ENCODE measurements around the gene TMEM97.
"Not testable (repeated sequence)": the region's sequence is repeated elsewhere in the genome, so short reads cannot be mapped to it uniquely, and the experiment has no call there.

TMEM97 gene

DNA sequence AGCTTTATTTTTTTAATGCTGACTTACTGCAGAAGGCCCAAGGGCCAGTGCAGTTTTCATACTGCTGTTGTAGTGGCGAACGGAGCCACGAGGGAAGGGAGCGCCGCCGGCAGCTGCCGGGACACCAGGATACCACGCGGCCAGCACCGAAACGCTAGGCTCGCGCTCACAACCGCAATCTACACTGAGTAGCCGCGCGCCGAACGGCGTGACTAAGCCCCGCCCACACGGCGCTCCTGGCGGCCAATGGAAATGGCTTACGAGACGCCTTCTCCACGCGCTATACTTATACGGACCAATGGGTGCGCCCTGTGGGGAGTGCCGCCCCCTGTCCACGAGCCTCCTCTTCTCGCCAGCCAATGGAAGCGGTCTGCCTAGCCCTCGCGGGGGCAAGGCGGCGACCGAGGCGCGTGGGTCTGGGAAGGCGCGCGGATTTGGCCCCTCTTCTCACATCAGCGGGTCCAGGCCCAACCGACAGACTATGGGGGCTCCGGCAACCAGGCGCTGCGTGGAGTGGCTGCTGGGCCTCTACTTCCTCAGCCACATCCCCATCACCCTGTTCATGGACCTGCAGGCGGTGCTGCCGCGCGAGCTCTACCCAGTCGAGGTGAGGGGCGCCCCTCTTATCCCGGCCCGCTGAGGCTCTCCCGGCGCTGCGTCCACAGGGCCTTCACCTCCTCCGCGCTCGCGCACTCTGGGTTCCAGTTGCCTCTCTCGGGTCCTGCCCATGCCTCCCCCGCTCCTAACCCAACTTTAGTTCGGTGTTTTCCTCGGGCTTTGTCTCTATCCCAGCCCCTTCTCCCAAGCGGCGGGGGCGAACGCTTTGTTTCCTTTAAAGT, at the start of gene TMEM97:
TSS of gene TMEM97 (plus strand) at position 442 of the 839 bp plus-strand sequence. CDS start at position 482, 40 bp downstream.
- DNase-seq = peak; percentile 95

DNA sequence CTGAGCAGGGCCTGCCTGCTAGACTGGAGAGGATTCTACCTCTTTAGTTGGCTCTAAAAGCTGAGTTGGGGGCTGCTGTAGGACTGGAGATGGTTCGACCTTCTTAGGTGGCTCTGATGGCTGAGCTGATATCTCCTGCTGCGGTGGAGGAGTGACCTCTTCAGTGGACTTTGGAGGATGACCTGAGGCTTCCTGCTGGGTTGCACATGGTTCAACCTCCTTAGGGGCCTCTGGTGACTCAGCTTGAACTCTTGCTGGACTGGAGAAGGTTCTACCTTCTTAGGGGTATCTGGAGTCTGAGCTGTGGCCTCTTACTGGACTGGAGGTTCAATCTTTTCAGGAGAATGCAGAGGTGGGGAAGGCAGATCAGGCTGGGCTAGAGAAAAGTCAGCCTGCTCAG, 48.9 kb upstream of the TMEM97 start:
- DNase-seq = no peak

DNA sequence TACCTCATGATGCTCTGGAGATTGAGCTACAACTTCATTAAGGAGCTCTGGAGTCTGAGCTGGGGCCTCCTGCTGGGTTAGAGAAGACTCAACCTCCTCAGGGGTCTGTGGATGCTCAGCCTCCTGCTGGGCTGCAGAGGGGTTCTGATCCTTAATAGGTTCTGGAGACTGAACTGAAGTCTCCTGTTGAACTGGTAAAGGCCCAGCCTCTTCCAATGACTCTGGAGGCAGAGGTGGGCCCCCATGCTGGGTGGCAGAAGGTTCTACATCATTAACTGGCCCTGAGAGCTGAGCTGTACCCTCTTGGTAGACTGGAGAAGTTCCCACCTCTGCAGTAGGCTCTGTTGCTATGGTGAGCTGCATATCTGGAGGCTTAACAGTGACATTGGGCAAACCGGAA, 48.1 kb upstream of the TMEM97 start:
- no peak for DNase-seq

DNA sequence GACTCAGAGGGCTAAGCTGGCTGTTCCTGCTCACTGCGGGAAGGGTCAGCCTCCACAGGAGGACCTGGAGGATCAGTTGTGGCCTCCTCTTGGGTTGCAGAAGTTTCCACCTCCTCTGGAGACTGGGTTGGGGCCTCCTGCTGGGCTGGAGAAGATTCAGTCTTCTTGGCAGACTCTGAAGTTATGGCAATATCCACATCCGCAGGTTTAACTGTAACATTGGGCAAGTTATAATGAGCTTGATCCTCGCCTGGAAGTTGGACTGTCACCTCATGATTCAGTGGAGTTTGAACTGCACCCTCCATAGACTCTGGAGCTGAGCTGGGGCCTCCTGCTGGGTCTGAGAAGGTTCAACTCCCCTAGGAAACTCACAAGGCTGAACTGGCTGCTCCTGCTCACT, 47.6 kb upstream of the TMEM97 start:
- DNase-seq = no peak

DNA sequence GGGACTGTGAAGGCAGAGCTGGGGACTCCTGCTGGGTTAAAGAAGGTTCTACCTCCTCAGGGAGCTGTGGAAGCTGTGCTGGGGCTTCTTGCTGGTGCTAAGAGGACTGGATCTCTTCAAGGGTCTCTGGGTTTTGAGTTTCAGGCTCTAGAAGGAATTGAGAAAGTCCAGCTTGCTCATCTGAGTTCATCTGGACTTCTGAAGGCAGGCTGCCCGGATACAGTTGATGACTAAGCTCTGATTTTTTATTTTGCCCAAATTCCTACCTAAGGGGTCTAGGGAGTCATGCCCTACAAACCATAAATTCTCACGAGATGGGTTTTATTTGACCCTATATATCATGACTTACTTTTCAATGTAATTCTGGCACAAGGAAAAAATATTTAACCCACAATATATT, 46.8 kb upstream of the TMEM97 start:
- no peak for DNase-seq

DNA sequence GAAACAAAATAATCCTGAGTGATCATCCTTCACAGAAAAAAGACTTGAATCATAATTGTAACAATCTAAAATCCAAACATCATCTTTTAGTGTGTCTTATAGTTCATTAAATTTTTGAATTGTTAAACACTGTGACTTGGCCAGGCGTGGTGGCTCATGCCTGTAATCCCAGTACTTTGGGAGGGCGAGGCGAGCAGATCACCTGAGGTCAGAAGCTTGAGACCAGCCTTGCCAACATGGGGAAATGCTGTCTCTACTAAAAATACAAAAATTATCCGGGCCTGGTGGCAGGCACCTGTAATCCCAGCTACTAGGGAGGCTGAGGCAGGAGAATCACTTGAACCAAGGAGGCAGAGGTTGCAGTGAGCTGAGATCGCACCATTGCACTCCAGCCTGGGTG, 45.7 kb upstream of the TMEM97 start:
- not testable (repeated sequence) for DNase-seq

DNA sequence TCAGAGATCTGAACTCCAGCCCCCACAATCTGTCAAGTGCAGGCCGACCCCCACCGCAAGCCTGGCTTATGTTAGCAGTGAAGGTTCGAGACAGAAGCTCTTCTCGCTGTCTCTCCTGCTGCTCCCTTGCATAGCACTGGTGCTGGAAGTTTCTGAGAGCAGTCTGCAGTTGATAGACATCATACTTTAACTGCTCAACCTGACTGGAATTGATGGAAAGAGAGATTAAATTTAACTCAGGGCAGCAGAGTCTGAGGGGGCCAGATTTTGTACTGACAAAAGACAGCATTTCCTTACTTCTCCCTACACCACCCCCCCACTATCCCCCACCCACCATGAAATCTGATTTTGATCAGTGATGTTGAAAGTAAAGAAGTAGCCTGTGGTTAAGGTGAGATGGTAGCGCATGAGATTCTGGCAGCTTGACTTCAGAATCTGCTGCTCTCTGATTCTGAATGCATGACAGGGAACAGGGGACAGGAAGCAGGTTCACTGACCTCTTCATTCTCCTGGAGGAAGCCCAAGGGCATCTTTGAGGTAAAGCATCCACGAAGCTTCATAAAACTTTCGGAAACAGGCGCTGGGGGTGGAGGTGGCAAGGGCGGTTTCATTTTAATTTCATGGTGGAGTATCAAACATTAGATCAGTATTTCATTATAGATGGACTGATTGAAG, 44.3 kb upstream of the TMEM97 start:
- no peak for DNase-seq

DNA sequence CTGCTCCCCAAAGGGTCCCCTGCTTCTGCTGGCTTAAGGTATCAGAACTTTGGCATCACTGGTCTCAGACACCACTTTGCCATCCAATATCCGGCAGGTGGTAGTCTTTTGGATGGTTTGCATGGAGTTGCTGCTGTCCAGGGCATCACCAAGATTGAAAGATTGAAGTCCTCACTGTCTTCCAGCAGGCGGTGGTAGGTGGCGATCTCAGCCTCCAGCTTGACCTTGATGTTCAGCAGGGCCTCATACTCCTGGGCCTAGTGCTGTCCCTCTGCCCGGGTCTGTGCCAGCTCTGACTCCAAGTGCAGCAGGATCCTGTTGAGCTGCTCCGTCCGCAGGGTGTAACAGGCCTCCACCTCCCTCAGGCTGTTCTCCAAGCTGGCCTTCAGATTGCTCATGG, 43.0 kb upstream of the TMEM97 start:
- no peak for DNase-seq

DNA sequence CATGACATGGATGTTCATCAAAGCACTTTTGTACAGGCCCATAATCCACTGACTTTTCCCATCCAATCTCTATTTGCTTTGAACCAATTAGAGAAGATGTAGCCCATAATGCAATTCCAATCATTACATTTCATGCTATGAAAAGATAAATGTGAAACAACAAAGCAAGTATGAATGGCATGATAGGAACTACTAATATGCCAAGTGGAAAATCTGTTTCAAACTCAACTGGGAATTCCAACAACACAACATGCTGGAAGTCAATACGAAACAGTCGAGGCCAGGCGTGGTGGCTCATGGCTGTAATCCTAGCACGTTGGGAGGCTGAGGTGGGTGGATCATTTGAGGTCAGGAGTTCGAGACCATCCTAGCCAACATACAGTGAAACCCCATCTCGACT, 39.6 kb upstream of the TMEM97 start:
- no peak for DNase-seq

DNA sequence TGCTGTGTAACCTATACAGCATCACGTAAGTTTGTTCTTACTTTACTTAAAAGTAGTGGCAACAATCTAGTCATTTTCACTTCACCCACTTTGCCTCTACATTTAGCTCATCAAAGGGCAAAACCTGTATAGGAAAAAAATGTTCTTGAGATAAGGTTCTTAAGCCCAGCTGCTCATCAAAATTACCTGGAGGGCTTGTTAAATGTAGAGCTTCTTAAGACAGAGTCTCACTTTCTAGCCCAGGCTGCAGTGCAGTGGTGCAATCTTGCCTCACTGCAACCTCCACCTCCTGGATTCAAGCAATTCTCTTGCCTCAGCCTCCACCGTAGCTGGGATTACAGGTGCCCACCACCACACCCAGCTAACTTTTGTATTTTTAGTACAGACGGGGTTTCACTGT, 38.2 kb upstream of the TMEM97 start:
- DNase-seq = no peak

DNA sequence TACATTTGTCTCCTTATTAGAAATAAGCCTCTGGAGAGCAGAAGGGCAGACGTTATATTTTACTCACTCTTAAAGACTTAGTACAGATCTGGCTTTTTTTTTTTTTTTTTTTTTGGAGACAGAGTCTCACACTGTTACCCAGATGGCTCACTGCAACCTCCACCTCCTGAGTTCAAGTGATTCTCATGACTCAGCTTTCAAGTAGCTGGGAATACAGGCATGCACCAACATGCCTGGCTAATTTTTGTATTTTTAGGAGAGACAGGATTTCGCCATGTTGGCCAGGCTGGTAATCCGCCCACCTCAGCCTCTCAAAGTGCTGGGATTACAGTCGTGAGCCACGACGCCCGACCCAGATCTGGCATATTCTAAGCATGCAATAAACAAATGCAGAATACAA, 36.4 kb upstream of the TMEM97 start:
- DNase-seq = no peak

DNA sequence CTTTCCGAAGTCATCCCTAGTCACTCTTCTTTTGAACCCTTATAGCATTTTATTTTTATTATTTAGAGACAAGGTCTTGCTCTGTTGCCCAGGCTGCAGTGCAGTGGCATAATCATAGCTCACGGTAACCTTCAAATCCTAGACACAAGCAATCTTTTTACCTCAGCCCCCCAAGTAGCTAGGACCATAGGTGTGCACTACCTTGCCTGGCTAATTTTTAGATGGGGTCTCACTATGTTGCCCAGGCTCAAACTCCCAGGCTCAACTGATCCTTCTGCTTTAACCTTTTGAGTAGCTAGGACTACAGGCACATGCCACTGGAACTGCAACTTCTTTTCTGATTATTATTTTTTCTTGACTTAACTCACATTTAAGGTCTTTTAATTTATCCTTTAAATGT, 33.0 kb upstream of the TMEM97 start:
- DNase-seq = no peak

DNA sequence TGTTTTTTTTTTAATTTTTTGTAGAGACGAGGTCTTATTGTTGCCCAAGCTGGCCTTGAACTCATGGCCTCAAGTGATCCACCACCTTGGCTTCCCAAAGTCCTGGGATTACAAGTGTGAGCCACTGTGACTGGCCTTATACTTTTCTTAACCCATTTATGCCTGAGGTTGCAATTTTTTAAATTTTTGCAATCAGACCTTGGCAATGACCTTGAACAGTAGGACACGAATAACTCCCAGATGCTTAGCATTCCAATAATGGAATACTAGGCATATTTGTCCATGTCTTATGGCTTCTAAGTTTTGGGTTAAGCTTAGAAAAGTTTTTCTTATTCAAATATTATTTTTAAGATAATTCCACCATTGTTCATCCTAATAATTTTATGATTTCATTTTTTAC, 28.3 kb upstream of the TMEM97 start:
- DNase-seq = no peak

DNA sequence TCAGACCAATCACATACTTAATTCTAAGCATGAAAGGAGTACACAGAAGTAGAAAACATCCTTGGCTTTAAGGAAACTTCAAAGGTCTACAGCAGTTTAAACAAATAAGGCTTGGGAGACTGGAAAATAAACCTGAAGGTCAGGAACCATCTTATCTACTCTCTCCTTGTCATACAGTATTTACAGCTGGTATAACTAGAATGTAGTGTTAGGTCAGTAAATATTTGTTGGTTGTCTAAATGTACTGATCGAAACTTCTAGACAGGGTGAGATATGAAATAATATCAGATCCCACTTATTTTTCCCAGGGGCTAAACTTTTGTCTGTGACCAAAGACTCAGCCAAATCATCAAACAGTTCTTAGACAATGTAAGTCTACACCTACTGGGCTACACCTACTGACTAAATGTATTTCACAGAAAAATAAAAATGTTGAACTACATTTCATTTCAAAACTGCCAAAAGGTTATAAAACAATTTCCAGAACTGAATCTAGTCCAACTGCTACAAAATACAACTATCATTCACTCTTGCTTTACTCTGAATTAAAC, 27.1 kb upstream of the TMEM97 start:
- no peak for DNase-seq

DNA sequence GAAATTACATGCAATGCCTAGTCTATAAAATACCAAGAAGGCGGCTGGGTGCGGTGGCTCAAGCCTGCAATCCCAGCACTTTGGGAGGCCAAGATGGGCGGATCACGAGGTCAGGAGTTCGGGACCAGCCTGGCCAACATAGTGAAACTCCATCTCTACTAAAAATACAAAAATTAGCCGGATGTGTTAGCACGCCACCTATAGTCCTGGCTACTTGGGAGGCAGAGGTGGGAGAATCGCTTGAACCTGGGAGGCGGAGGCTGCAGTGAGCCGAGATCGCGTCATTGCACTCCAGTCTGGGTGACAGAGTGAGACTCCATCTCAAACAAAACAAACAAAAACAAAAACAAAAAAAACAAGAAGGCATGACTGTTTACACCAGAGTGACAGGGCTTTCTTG, 26.1 kb upstream of the TMEM97 start:
- DNase-seq = not testable (repeated sequence)

DNA sequence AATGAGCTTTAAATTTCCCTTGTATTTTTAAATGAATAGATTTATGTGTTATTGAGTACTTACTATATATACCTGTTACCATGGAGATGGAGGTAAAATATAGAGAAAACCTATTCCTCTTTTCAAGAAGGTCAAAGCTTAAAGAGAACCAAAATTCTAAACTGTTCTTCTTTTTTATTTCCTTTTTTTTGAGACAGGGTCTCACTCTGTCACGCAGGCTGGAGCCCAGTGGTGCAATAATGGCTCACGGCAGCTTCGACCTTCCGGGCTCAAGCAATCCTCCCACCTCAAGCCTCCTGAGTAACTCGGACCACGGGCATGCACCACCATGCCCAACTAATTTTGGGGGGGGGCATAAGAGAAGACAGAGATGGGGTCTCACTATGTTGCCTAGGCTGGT, 25.0 kb upstream of the TMEM97 start:
- peak in 1 of 2 donors; percentile 26 for DNase-seq

DNA sequence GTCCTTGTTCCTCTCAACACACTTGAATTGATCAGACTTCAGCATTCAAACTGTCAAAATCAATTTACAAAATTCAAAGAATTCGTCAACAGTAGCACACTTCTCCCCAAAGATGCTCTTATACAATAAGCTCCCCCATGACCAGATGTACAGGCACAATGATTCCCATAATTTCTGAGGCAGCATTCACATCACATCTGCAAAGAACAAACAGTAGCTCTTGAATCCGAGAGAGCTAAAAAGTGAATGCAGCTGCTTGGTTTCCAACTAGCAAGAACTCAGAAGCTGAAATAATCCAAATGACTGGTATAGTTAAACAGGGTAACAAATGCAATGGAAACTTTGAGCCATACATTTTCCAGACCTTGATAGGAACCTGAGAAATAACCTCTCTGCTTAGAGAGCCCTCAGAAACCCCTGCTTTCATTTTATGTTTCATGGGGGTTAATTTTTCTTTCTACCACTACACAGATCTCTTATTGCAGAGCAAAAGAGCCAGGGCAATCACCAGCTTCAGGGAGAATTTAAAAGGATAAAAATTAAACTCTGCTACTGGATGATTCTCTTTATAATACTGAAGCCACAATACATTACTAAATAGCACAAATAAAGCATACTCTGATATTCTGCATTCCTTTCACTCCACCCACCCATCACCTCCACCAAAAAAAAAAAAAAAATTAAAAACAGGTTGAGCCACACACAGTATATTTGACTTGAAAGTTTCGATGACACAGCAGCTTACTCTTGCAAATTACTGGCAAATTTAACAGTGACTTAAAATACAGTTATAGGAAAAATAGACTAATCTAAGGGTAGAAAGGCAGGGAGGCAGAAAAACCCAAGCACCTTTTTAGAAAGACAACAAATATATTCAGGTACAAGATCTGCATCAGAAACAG, 23.1 kb upstream of the TMEM97 start:
- DNase-seq = no peak

DNA sequence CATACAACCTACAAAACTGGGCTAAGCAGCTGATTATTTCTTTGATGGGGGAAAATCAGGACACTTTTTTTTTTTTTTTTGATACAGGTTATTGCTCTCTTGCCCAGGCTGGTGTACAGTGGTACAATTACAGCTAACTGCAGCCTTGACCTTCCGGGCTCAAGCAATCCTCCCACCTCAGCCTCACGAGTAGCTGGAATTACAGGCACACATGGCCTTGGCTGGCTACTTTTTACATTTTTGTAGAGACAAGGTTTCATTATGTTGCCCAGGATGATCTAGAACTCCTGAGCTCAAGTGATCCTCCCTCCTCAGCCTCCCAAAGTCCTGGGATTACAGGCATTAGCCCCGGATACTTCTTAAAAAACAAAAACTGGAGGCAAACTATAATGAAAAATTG, 20.6 kb upstream of the TMEM97 start:
- DNase-seq = no peak

DNA sequence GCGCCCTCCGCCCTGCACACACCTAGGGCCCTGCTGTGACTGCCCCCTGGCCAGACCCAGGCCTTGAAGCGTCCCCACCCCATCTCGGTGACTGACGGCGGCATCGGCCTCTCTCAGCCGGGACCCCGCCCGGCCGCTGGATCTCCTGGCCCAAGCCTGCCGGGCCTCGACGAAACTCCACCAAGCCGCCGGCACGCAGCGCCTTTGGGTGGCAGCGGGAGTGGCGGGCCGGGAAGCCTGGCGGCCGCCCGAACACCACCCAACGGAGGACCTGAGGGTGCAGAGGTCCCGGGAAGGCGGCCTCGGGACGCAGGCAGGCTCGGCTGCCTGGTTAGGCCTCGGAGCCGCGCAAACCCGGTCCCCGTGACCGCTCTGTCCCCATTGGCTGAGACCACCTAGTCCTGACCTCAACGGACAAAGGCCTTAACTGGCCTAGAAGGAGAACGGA, 12.0 kb upstream of the TMEM97 start:
- no peak for DNase-seq

DNA sequence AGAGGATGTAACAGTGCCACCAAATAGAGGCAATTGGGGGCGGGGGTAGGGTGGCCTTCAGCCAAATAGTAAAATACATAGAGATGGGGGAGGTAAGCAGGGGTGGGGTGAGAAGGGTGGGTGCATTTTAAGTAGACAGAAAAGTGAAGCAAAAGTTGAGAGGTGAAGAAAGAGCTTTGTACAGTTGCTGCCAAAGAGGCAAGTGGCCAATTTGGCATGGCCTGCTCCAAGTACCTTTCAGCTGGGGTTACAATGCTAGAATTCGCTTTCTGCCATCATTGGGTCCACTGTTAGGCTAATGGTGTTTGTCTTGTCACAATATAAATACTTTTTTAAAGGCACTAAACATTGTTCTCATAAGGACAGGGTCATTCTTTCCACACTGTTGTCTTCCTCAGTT, 5.2 kb upstream of the TMEM97 start:
- no peak for DNase-seq

DNA sequence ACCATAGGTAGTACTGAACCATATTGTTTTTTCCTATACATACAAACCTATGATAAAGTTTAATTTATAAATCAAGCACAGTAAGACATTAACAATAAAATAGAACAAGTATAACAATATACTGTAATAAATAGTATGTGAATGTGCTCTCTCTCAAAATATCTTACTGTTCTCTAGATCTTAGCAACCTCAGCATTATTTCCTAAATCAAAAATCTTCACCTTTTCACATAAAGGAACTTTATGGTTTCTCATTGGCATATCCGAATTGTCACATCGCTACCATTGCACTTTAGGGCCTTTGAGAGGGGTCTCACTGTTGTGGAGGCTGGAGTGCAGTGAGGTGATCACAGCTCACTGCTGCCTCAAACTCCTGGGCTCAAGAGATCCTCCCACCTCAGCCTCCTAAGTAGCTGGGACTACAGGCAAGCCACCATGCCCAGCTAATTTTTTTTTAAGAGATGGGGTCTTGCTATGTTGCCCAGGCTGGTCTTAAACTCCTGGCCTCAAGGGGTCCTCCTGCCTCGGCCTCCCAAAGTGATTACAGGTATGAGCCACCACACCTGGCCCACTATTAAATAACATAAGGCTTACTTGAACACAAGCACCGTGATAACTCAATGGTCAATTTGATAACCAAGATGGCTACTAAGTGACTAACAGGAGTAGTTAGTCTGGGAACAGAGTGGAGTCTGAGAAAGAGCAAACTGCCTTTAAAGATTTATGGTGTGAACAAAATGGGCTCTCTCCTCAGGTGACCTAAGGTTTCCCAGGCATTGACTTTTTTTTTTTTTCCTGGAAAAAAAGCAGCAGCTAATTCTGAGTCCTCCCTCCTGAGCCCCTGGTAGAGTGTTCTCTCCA, 2.9 kb upstream of the TMEM97 start:
- no peak for DNase-seq

Data from CD4-positive, alpha-beta T cell treated with Interleukin-1 beta for 1 hour (primary cell).